ENCODE results near the gene ACBD5. TPM values are rescaled to one million over a fixed set of nuclear protein-coding genes. Genes with fewer than 3 reads are reported as not detected.

The ACBD5 gene
- total and polyA plus RNA-seq, 7 experiments from 2014 or later = 6.9 to 22.2 (median 19.2) TPM

GRCh38 chr10:27251554-27251953, 11.0 kb upstream of the ACBD5 start:
- peaks cover 0 to 6% (median 0%) of the 10 kb centered on the region in 5 donors for H3K36me3 Mint-ChIP-seq
- intact Hi-C loops (cut with micrococcal nuclease) = no loop called here
- ChIA-PET POLR2A (interaction anchor here (1.3 to 10.9 kb wide), 4 partner anchors 9 to 97 kb away, joined by 4 to 83 read pairs (median 6); partner anchors contain the start of genes ACBD5 and YME1L1), CTCF (interaction anchor here (1.0 to 1.1 kb wide), 2 partner anchors 34 to 95 kb away, joined by 3 read pairs; no protein-coding TSS in a partner anchor)
- no peak for DNase-seq
- no peak for ATAC-seq
- no peaks in the 10 kb centered on the region for H3K27me3 ChIP-seq (ENCODE audit: control insufficient read depth in 2 of 2, insufficient read depth in 2 of 2, low read length in 2 of 2)
- H3K27me3 Mint-ChIP-seq = peaks cover 0 to 2% (median 0%) of the 10 kb centered on the region in 5 donors
- H3K9me3 ChIP-seq (ENCODE audit: control insufficient read depth in 2 of 3, low read length in 3 of 3) = no peaks in the 10 kb centered on the region
- H3K4me1 Mint-ChIP-seq = peaks cover 5 to 12% (median 10%) of the 10 kb centered on the region in 7 donors
- no peaks in the 10 kb centered on the region for H3K36me3 ChIP-seq (ENCODE audit: control insufficient read depth in 2 of 3, insufficient read depth in 3 of 3, low read length in 3 of 3)
- peak overlapping the region in 2 of 9 donors; percentile 2 to 71 for H3K27ac Mint-ChIP-seq
- no peak overlapping the region for H3K27ac ChIP-seq (ENCODE audit: low read depth, low read length)
- peaks cover 0 to 2% (median 0%) of the 10 kb centered on the region in 11 donors for H3K9me3 Mint-ChIP-seq
- H3K4me1 ChIP-seq (ENCODE audit: control insufficient read depth in 2 of 2, insufficient read depth in 2 of 2, low read length in 2 of 2) = no peaks in the 10 kb centered on the region
- no peak overlapping the region for H3K4me3 ChIP-seq (ENCODE audit: low read length)
- peak overlapping the region in 6 of 10 donors; percentile 6 to 70 (median 30) for H3K4me3 Mint-ChIP-seq

GRCh38 chr10:27248215-27248614, 7.6 kb upstream of the ACBD5 start:
- H3K9me3 Mint-ChIP-seq = peaks cover 0 to 2% (median 0%) of the 10 kb centered on the region in 11 donors
- H3K27me3 Mint-ChIP-seq = no peaks in the 10 kb centered on the region

DNA sequence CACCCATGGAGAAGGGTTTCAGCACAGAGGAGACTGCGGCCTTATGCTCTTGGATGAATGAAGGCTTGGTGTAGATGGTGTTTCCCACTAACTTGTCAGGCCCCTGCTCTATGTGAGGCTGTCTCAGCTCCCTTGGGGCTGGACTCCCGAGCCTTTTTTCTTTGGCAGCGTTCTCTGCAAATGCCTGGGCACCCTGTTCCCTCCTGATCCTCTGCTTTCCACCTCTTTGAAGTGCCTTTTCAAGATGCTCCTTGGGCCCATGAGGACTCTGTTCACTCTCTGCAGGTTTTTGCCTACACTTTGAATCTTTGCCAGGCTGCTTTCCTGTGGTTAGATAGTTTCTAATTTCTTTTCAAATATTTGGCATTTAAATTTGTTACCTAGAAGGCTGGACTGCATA, 6.8 kb upstream of the ACBD5 start:
- H3K4me1 ChIP-seq (ENCODE audit: control insufficient read depth in 2 of 2, insufficient read depth in 2 of 2, low read length in 2 of 2) = peaks cover 8 to 10% of the 10 kb centered on the region in 2 donors
- Mint-ChIP-seq H3K27ac (no peak overlapping the region), H3K4me3 (no peak overlapping the region), H3K27me3 (peaks cover 0 to 3% (median 0%) of the 10 kb centered on the region in 5 donors), H3K9me3 (peaks cover 0 to 5% (median 0%) of the 10 kb centered on the region in 11 donors), H3K4me1 (peaks cover 9 to 20% (median 18%) of the 10 kb centered on the region in 7 donors), H3K36me3 (peaks cover 0 to 8% (median 4%) of the 10 kb centered on the region in 5 donors)
- ATAC-seq (no peak), DNase-seq (no peak)
- H3K36me3 ChIP-seq (ENCODE audit: control insufficient read depth in 2 of 3, insufficient read depth in 3 of 3, low read length in 3 of 3) = no peaks in the 10 kb centered on the region
- H3K27me3 ChIP-seq (ENCODE audit: control insufficient read depth in 2 of 2, insufficient read depth in 2 of 2, low read length in 2 of 2) = no peaks in the 10 kb centered on the region
- H3K9me3 ChIP-seq (ENCODE audit: control insufficient read depth in 2 of 3, low read length in 3 of 3) = no peaks in the 10 kb centered on the region
- POLR2A ChIA-PET = no interaction called here
- H3K4me3 ChIP-seq (ENCODE audit: low read length) = no peak overlapping the region
- no peak overlapping the region for H3K27ac ChIP-seq (ENCODE audit: low read depth, low read length)
- intact Hi-C loops (cut with micrococcal nuclease) = no loop called here
- CTCF ChIA-PET = no interaction called here

More at GRCh38 chr10:27248215-27248614, 7.6 kb upstream of the ACBD5 start:
- Mint-ChIP-seq H3K27ac (no peak overlapping the region), H3K4me1 (peaks cover 7 to 14% (median 12%) of the 10 kb centered on the region in 7 donors), H3K36me3 (peaks cover 0 to 8% (median 4%) of the 10 kb centered on the region in 5 donors), H3K4me3 (no peak overlapping the region)
- CTCF ChIA-PET = interaction anchor here (1.2 kb wide), 1 partner anchor 25 kb away, joined by 8 read pairs; no protein-coding TSS in a partner anchor
- no peak overlapping the region for H3K4me3 ChIP-seq (ENCODE audit: low read length)
- no peaks in the 10 kb centered on the region for H3K36me3 ChIP-seq (ENCODE audit: control insufficient read depth in 2 of 3, insufficient read depth in 3 of 3, low read length in 3 of 3)
- no peaks in the 10 kb centered on the region for H3K9me3 ChIP-seq (ENCODE audit: control insufficient read depth in 2 of 3, low read length in 3 of 3)
- DNase-seq (no peak), ATAC-seq (no peak)
- H3K4me1 ChIP-seq (ENCODE audit: control insufficient read depth in 2 of 2, insufficient read depth in 2 of 2, low read length in 2 of 2) = peaks cover 6 to 8% of the 10 kb centered on the region in 2 donors
- POLR2A ChIA-PET = no interaction called here
- no peak overlapping the region for H3K27ac ChIP-seq (ENCODE audit: low read depth, low read length)
- intact Hi-C loops (cut with micrococcal nuclease) = no loop called here
- no peaks in the 10 kb centered on the region for H3K27me3 ChIP-seq (ENCODE audit: control insufficient read depth in 2 of 2, insufficient read depth in 2 of 2, low read length in 2 of 2)

GRCh38 chr10:27247006-27247405, 6.4 kb upstream of the ACBD5 start:
- Mint-ChIP-seq H3K4me1 (peaks cover 9 to 19% (median 14%) of the 10 kb centered on the region in 7 donors), H3K36me3 (peaks cover 0 to 8% (median 4%) of the 10 kb centered on the region in 5 donors), H3K27ac (no peak overlapping the region), H3K27me3 (peaks cover 0 to 5% (median 0%) of the 10 kb centered on the region in 5 donors), H3K9me3 (peaks cover 0 to 5% (median 0%) of the 10 kb centered on the region in 11 donors), H3K4me3 (no peak overlapping the region)
- Histone ChIP-seq H3K4me1 (ENCODE audit: control insufficient read depth in 2 of 2, insufficient read depth in 2 of 2, low read length in 2 of 2) (peaks cover 8 to 10% of the 10 kb centered on the region in 2 donors), H3K9me3 (ENCODE audit: control insufficient read depth in 2 of 3, low read length in 3 of 3) (no peaks in the 10 kb centered on the region), H3K36me3 (ENCODE audit: control insufficient read depth in 2 of 3, insufficient read depth in 3 of 3, low read length in 3 of 3) (no peaks in the 10 kb centered on the region), H3K27ac (ENCODE audit: low read depth, low read length) (no peak overlapping the region), H3K27me3 (ENCODE audit: control insufficient read depth in 2 of 2, insufficient read depth in 2 of 2, low read length in 2 of 2) (no peaks in the 10 kb centered on the region), H3K4me3 (ENCODE audit: low read length) (no peak overlapping the region)
- ATAC-seq = no peak
- POLR2A ChIA-PET = interaction anchor here (1.5 kb wide), 1 partner anchor 9 kb away, joined by 4 read pairs; no protein-coding TSS in a partner anchor
- intact Hi-C loops (cut with micrococcal nuclease) = no loop called here
- CTCF ChIA-PET = no interaction called here
- DNase-seq = no peak

GRCh38 chr10:27245836-27246235, 5.2 kb upstream of the ACBD5 start:
- no peaks in the 10 kb centered on the region for H3K36me3 ChIP-seq (ENCODE audit: control insufficient read depth in 2 of 3, insufficient read depth in 3 of 3, low read length in 3 of 3)
- no peaks in the 10 kb centered on the region for H3K9me3 ChIP-seq (ENCODE audit: control insufficient read depth in 2 of 3, low read length in 3 of 3)
- Mint-ChIP-seq H3K36me3 (peaks cover 0 to 8% (median 4%) of the 10 kb centered on the region in 5 donors), H3K27me3 (peaks cover 0 to 5% (median 0%) of the 10 kb centered on the region in 5 donors), H3K27ac (no peak overlapping the region), H3K4me3 (no peak overlapping the region), H3K4me1 (peaks cover 13 to 30% (median 18%) of the 10 kb centered on the region in 7 donors), H3K9me3 (peaks cover 0 to 5% (median 0%) of the 10 kb centered on the region in 11 donors)
- ATAC-seq (no peak), DNase-seq (no peak)
- CTCF ChIA-PET = no interaction called here
- intact Hi-C loops (cut with micrococcal nuclease) = no loop called here
- H3K4me3 ChIP-seq (ENCODE audit: low read length) = no peak overlapping the region
- POLR2A ChIA-PET = interaction anchor here (1.5 kb wide), 1 partner anchor 10 kb away, joined by 4 read pairs; no protein-coding TSS in a partner anchor
- peaks cover 8 to 10% of the 10 kb centered on the region in 2 donors for H3K4me1 ChIP-seq (ENCODE audit: control insufficient read depth in 2 of 2, insufficient read depth in 2 of 2, low read length in 2 of 2)
- no peak overlapping the region for H3K27ac ChIP-seq (ENCODE audit: low read depth, low read length)
- H3K27me3 ChIP-seq (ENCODE audit: control insufficient read depth in 2 of 2, insufficient read depth in 2 of 2, low read length in 2 of 2) = no peaks in the 10 kb centered on the region

DNA sequence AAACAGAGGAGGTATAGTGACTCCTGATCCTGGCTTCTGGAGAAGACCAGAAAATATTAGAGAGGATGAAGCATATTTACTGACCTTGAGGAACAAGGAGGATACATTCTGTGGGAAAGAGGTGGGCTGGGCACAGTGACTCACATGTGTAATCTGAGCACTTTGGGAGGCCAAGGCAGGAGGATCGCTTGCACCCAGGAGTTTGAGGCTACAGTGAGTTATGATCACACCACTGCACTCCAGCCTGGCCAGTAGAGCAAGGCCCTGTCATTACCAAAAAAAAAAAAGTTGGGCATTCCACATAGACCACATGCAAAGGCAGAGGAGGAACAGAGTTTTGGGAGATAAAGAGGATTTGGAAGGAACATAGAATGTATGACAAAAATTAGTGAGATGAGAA, 4.4 kb upstream of the ACBD5 start:
- DNase-seq (no peak), ATAC-seq (no peak)
- H3K27ac ChIP-seq (ENCODE audit: low read depth, low read length) = no peak overlapping the region
- no peaks in the 10 kb centered on the region for H3K27me3 ChIP-seq (ENCODE audit: control insufficient read depth in 2 of 2, insufficient read depth in 2 of 2, low read length in 2 of 2)
- H3K9me3 ChIP-seq (ENCODE audit: control insufficient read depth in 2 of 3, low read length in 3 of 3) = no peaks in the 10 kb centered on the region
- H3K4me1 ChIP-seq (ENCODE audit: control insufficient read depth in 2 of 2, insufficient read depth in 2 of 2, low read length in 2 of 2) = peaks cover 8 to 10% of the 10 kb centered on the region in 2 donors
- peak overlapping the region in 2 of 9 donors; percentile 43 to 48 for H3K27ac Mint-ChIP-seq
- H3K4me1 Mint-ChIP-seq = peaks cover 16 to 30% (median 18%) of the 10 kb centered on the region in 7 donors
- no peak overlapping the region for H3K4me3 ChIP-seq (ENCODE audit: low read length)
- H3K27me3 Mint-ChIP-seq = peaks cover 0 to 5% (median 0%) of the 10 kb centered on the region in 5 donors
- H3K36me3 ChIP-seq (ENCODE audit: control insufficient read depth in 2 of 3, insufficient read depth in 3 of 3, low read length in 3 of 3) = peaks cover 0 to 6% (median 0%) of the 10 kb centered on the region in 3 experiments
- CTCF ChIA-PET = no interaction called here
- intact Hi-C loops (cut with micrococcal nuclease) = loop anchor here (5.0 kb wide), 9 partner anchors 42 to 1432 kb away; partner anchors contain the start of genes APBB1IP (in 1 of the 2), BAMBI (in 1 of the 2) and PDSS1 (in 1 of the 2)
- H3K9me3 Mint-ChIP-seq = peaks cover 0 to 5% (median 0%) of the 10 kb centered on the region in 11 donors
- H3K4me3 Mint-ChIP-seq = no peak overlapping the region
- POLR2A ChIA-PET = no interaction called here
- H3K36me3 Mint-ChIP-seq = peaks cover 0 to 8% (median 4%) of the 10 kb centered on the region in 5 donors

All from naive thymus-derived CD4-positive, alpha-beta T cell (primary cell).